Neural progenitor cell (in vitro differentiated cells): ENCODE results near the gene ARL16. TPM values are rescaled to one million over a fixed set of nuclear protein-coding genes. Genes with fewer than 3 reads are reported as not detected.

Source experiments
- DNase-seq: peaks from one replicate; pipeline ENCODE4 v3.0.0-alpha.2; 2016; ENCODE audit warnings: low spot score
- H2AFZ ChIP-seq: fragments of 200-600 bp; sonication (generic); replicated peaks from 2 replicates; pipeline ENCODE4 v1.6.1; 2016; ENCODE audit warnings: antibody characterized with exemption
- H3F3A ChIP-seq: fragments of 200-600 bp; sonication (generic); 2 replicates; pipeline ENCODE4 v1.6.1; 2016; ENCODE audit warnings: antibody characterized with exemption, low read depth
- H3K27ac ChIP-seq: fragments of 200-600 bp; sonication (generic); 2 replicates; pipeline ENCODE4 v1.5.1; 2016; ENCODE audit warnings: mild to moderate bottlenecking
- H3K27me3 ChIP-seq: fragments of 200-600 bp; sonication (generic); 2 replicates; pipeline ENCODE4 v1.6.1; 2016; ENCODE audit warnings: mild to moderate bottlenecking, moderate library complexity
- H3K36me3 ChIP-seq: fragments of 200-600 bp; sonication (generic); 2 replicates; pipeline ENCODE4 v1.5.1; 2016
- H3K4me1 ChIP-seq: fragments of 200-600 bp; sonication (generic); 2 replicates; pipeline ENCODE4 v1.6.1; 2016; ENCODE audit warnings: mixed run types
- H3K4me2 ChIP-seq: fragments of 200-600 bp; sonication (generic); 2 replicates; pipeline ENCODE4 v1.6.1; 2016
- H3K4me3 ChIP-seq: fragments of 200-600 bp; sonication (generic); 2 replicates; pipeline ENCODE4 v1.5.1; 2016
- H3K79me2 ChIP-seq: fragments of 200-600 bp; sonication (generic); 2 replicates; pipeline ENCODE4 v1.6.1; 2016; ENCODE audit warnings: low read depth
- H3K9ac ChIP-seq: fragments of 200-600 bp; sonication (generic); 2 replicates; pipeline ENCODE4 v1.6.1; 2016
- H3K9me3 ChIP-seq: fragments of 200-600 bp; sonication (generic); 2 replicates; pipeline ENCODE4 v1.5.1; 2016; ENCODE audit warnings: low read depth
- H4K20me1 ChIP-seq: fragments of 200-600 bp; sonication (generic); 2 replicates; pipeline ENCODE4 v1.6.1; 2016; ENCODE audit warnings: low read depth
- H3K27ac Mint-ChIP-seq: 3 replicates; pipeline ENCODE4 v1.8.0; 2021; ENCODE audit warnings: mixed read lengths
- H3K27me3 Mint-ChIP-seq: 2 replicates; pipeline ENCODE4 v1.8.0; 2022; ENCODE audit warnings: low read depth, mild to moderate bottlenecking, inconsistent platforms, moderate library complexity, mixed read lengths; ENCODE audit not compliant: insufficient read depth
- H3K36me3 Mint-ChIP-seq: 3 replicates; pipeline ENCODE4 v1.8.0; 2021; ENCODE audit warnings: mixed read lengths
- H3K4me1 Mint-ChIP-seq: 3 replicates; pipeline ENCODE4 v1.8.0; 2021; ENCODE audit warnings: mixed read lengths
- H3K4me3 Mint-ChIP-seq: 3 replicates; pipeline ENCODE4 v1.8.0; 2021; ENCODE audit warnings: mild to moderate bottlenecking, moderate library complexity, mixed read lengths
- H3K9me3 Mint-ChIP-seq: 3 replicates; pipeline ENCODE4 v1.8.0; 2020; ENCODE audit warnings: mixed read lengths
- CTCF ChIP-seq: fragments of 200-600 bp; sonication (generic); IDR thresholded peaks from 2 replicates; pipeline ENCODE4 v1.5.1; 2017; ENCODE audit warnings: antibody characterized with exemption, mild to moderate bottlenecking
- EZH2 ChIP-seq: fragments of 200-600 bp; sonication (generic); IDR thresholded peaks from 2 replicates; pipeline ENCODE4 v1.6.1; 2017; ENCODE audit warnings: antibody characterized with exemption, mild to moderate bottlenecking, moderate library complexity
- EZH2phosphoT487 ChIP-seq: fragments of 200-600 bp; sonication (generic); IDR thresholded peaks from 2 replicates; pipeline ENCODE4 v1.6.1; 2017; ENCODE audit warnings: antibody characterized with exemption
- total RNA-seq: library from RNA; depleted of rRNA; stranded (reverse); fragments of >200 nt; gene quantifications from 2 replicates; pipeline ENCODE4 v1.2.3, GENCODE V29; 2015; ENCODE audit warnings: low replicate concordance

ARL16 gene
- total RNA-seq, 1 donor from 2014 or later = 31.2 TPM

GRCh38 chr17:81710514-81711308 lies 27.1 kb upstream of the ARL16 start:
- TF ChIP-seq EZH2 (no peak), EZH2phosphoT487 (no peak), CTCF (no peak)
- Histone ChIP-seq H3K9me3 (no peaks in the 10 kb centered on the region), H4K20me1 (peaks cover 23% of the 10 kb centered on the region), H3K4me3 (peak overlapping the region; percentile 94), H3K36me3 (no peaks in the 10 kb centered on the region), H2AFZ (no peak overlapping the region), H3K4me1 (peaks cover 33% of the 10 kb centered on the region), H3K9ac (no peak overlapping the region), H3K79me2 (peaks cover 12% of the 10 kb centered on the region), H3K27me3 (peaks cover 21% of the 10 kb centered on the region), H3K4me2 (peak overlapping the region; percentile 100), H3K27ac (no peak overlapping the region), H3F3A (peaks cover 39% of the 10 kb centered on the region)
- H3K9me3 Mint-ChIP-seq = no peaks in the 10 kb centered on the region
- peaks cover 24% of the 10 kb centered on the region for H3K4me1 Mint-ChIP-seq
- no peak overlapping the region for H3K27ac Mint-ChIP-seq
- H3K27me3 Mint-ChIP-seq = peaks cover 3% of the 10 kb centered on the region
- peak; percentile 49 for DNase-seq
- H3K4me3 Mint-ChIP-seq = peak overlapping the region; percentile 79
- peaks cover 9% of the 10 kb centered on the region for H3K36me3 Mint-ChIP-seq

DNA sequence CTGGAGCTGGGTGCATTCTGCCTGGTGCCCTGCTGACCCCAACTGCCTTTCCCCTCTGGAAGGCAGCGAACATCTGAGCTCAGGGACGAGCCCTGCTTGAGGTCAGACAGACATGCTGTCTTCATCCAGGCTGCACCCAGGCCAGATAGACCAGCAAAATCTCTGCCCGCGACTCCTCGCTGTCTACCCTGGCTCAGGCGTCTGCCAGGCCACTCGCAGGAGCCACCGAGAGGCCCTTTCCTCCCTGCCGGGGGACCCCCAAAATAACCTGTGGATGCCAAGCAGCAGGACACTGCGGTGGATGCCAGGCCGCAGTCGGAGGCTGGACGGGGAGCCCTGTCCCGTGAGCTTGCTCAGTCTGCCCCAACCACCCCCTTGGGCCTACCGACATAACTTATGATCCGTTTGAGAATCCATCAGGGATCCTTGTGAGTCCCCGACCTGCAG lies 25.2 kb upstream of the ARL16 start:
- H3K9ac ChIP-seq = no peak overlapping the region
- no peak for TF ChIP-seq EZH2phosphoT487
- TF ChIP-seq EZH2 = no peak
- TF ChIP-seq CTCF = no peak
- DNase-seq = no peak
- H3K79me2 ChIP-seq = peaks cover 31% of the 10 kb centered on the region
- peaks cover 38% of the 10 kb centered on the region for H3K4me1 ChIP-seq
- no peaks in the 10 kb centered on the region for H3K36me3 ChIP-seq
- peaks cover 26% of the 10 kb centered on the region for H3K4me1 Mint-ChIP-seq
- peak overlapping the region; percentile 27 for H3K4me3 Mint-ChIP-seq
- H4K20me1 ChIP-seq = peaks cover 17% of the 10 kb centered on the region
- no peak overlapping the region for H3K27ac Mint-ChIP-seq
- peaks cover 4% of the 10 kb centered on the region for H3K27me3 Mint-ChIP-seq
- no peak overlapping the region for H2AFZ ChIP-seq
- no peak overlapping the region for H3K4me3 ChIP-seq
- H3K27me3 ChIP-seq = peaks cover 21% of the 10 kb centered on the region
- peak overlapping the region; percentile 63 for H3K27ac ChIP-seq
- peaks cover 13% of the 10 kb centered on the region for H3K36me3 Mint-ChIP-seq
- H3K9me3 ChIP-seq = no peaks in the 10 kb centered on the region
- H3K4me2 ChIP-seq = no peak overlapping the region
- peaks cover 46% of the 10 kb centered on the region for H3F3A ChIP-seq
- H3K9me3 Mint-ChIP-seq = no peaks in the 10 kb centered on the region

DNA sequence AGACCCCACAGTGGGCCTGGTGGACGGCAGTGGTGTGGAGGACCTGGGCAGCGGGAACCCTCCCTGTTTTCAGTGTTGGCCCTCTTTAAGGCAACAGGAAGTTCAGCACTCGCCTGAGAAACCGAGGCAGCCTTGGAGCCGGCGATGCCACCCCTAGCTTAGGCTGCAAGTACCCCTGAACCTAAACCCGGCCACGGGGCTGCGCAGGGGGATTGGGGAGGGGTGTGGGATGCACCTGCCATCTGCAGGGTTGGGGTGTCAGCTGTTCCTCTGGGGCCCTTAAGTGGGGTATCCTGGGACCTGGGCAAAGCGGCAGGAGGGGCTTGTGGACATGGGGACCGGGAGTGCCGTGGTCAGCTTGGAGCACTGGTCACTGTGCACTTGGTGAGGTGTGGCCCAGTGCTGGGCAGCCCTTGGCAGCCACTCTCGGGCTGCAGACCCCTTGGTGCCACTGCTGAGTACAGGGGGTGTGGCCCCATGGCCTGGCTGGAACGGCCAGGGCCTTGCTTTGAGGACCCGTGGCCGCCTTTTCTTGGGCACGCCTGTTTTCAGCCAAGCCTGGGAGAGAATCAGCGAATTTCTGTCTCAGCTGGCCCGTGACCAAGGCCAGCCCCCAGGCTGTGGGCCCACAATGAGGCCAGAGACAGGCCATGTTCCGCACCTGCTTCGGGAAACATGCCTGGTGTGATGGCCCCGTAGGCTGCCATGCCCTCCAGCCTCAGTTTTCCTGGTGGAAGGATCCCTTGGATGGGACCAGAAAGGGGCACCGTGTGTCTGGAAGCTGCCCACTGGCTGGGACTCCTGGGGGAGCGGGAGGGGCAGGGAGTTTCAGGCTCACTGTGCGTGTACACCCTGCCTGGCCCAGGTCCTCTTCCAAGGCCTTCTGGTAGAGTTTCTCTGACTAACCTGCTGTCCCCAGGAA lies 24.4 kb upstream of the ARL16 start:
- H3F3A ChIP-seq = peaks cover 44% of the 10 kb centered on the region

More for the DNA sequence above, 24.4 kb upstream of the ARL16 start:
- peaks cover 4% of the 10 kb centered on the region for H3K27me3 Mint-ChIP-seq
- H3K4me3 ChIP-seq = no peak overlapping the region
- no peak overlapping the region for H2AFZ ChIP-seq
- no peak for DNase-seq
- H3K9me3 ChIP-seq = no peaks in the 10 kb centered on the region
- no peak overlapping the region for H3K27ac Mint-ChIP-seq
- no peak for TF ChIP-seq EZH2
- no peaks in the 10 kb centered on the region for H3K36me3 ChIP-seq
- no peak overlapping the region for H3K27ac ChIP-seq
- H3K79me2 ChIP-seq = peaks cover 33% of the 10 kb centered on the region
- H3K9ac ChIP-seq = no peak overlapping the region
- peaks cover 13% of the 10 kb centered on the region for H3K36me3 Mint-ChIP-seq
- peaks cover 21% of the 10 kb centered on the region for H3K27me3 ChIP-seq
- H4K20me1 ChIP-seq = peaks cover 11% of the 10 kb centered on the region
- no peaks in the 10 kb centered on the region for H3K9me3 Mint-ChIP-seq
- H3K4me1 ChIP-seq = peaks cover 30% of the 10 kb centered on the region
- H3K4me3 Mint-ChIP-seq = no peak overlapping the region
- no peak overlapping the region for H3K4me2 ChIP-seq
- H3K4me1 Mint-ChIP-seq = peaks cover 22% of the 10 kb centered on the region
